Loucy (cell line): ENCODE results near the gene PFKFB3.

Experiments used
- EZH2phosphoT487 ChIP-seq: fragments of 200-600 bp; IDR thresholded peaks from 2 replicates; pipeline ENCODE4 v1.6.1; 2018; ENCODE audit warnings: antibody characterized with exemption, mild to moderate bottlenecking, moderate library complexity, borderline replicate concordance
- TF ChIP-seq, protein P1 (sequence below): fragments of 200-600 bp; sonication (generic); conservative IDR thresholded peaks from 2 replicates; pipeline ENCODE4 v1.5.1; 2014; ENCODE audit warnings: mild to moderate bottlenecking, antibody characterized with exemption, low read length

DNA sequence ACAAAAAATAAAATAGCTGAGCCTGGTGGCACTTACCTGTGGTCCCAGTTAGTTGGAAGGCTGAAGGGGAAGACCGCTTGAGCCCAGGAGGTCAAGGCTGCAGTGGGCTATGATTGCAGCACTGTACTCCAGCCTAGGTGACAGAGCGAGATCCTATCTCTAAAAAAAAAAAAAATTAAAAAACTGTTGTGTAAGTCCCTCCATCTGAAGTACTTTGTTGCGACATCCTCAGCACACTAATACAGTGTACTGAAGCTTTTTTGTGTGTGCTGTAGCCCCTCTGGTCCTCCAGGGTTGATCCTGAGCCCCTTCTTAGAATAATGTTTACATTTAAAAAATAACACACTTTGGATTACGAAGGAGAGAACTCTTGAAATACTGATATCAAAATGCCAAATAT lies 71.3 kb downstream of the PFKFB3 start:
- TF ChIP-seq, protein P1, sequence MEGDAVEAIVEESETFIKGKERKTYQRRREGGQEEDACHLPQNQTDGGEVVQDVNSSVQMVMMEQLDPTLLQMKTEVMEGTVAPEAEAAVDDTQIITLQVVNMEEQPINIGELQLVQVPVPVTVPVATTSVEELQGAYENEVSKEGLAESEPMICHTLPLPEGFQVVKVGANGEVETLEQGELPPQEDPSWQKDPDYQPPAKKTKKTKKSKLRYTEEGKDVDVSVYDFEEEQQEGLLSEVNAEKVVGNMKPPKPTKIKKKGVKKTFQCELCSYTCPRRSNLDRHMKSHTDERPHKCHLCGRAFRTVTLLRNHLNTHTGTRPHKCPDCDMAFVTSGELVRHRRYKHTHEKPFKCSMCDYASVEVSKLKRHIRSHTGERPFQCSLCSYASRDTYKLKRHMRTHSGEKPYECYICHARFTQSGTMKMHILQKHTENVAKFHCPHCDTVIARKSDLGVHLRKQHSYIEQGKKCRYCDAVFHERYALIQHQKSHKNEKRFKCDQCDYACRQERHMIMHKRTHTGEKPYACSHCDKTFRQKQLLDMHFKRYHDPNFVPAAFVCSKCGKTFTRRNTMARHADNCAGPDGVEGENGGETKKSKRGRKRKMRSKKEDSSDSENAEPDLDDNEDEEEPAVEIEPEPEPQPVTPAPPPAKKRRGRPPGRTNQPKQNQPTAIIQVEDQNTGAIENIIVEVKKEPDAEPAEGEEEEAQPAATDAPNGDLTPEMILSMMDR, result no peak
- no peak for TF ChIP-seq EZH2phosphoT487
